ENCODE data around the gene PDE10A. TPM values are rescaled to one million over a fixed set of nuclear protein-coding genes. Genes with fewer than 3 reads are reported as not detected.
"Not testable (repeated sequence)": the region's sequence is repeated elsewhere in the genome, so short reads cannot be mapped to it uniquely, and the experiment has no call there.

Gene PDE10A
- total and polyA plus RNA-seq, 4 experiments from 2014 or later, result not detected

- H3K4me1 ChIP-seq (ENCODE audit: insufficient read depth, low read length), result no peaks in the 10 kb centered on the region
- no peaks in the 10 kb centered on the region for H3K27me3 ChIP-seq (ENCODE audit: insufficient read depth, low read length)
- peaks cover 4 to 25% (median 14%) of the 10 kb centered on the region in 8 donors for H3K9me3 Mint-ChIP-seq
- POLR2A ChIA-PET (ENCODE audit: partially characterized antibody), result no interaction called here
- peaks cover 0 to 4% of the 10 kb centered on the region in 2 donors for H3K9me3 ChIP-seq (ENCODE audit: control insufficient read depth in 1 of 2, low read length in 2 of 2)
- H3K27ac ChIP-seq (ENCODE audit: low read depth, low read length), result no peak overlapping the region
- H3K4me1 Mint-ChIP-seq, result no peaks in the 10 kb centered on the region
- no peak overlapping the region for H3K4me3 Mint-ChIP-seq
- H3K4me3 ChIP-seq (ENCODE audit: low read length in 2 of 2), result no peak overlapping the region
- no peaks in the 10 kb centered on the region for H3K27me3 Mint-ChIP-seq
- no peaks in the 10 kb centered on the region for H3K36me3 ChIP-seq (ENCODE audit: insufficient read depth, low read length)
- H3K36me3 Mint-ChIP-seq, result peaks cover 0 to 2% of the 10 kb centered on the region in 2 donors
- DNase-seq, result no peak
- no peak overlapping the region for H3K27ac Mint-ChIP-seq
- CTCF ChIA-PET (ENCODE audit: partially characterized antibody), result no interaction called here
- intact Hi-C loops (cut with micrococcal nuclease), result no loop called here
Observed at GRCh38 chr6:165468340-165469235, 194.5 kb downstream of the PDE10A start.

GRCh38 chr6:165463499-165463898, 199.5 kb downstream of the PDE10A start:
- H3K27me3 ChIP-seq (ENCODE audit: insufficient read depth, low read length); H3K4me1 Mint-ChIP-seq; CTCF ChIA-PET (ENCODE audit: partially characterized antibody); H3K4me1 ChIP-seq (ENCODE audit: insufficient read depth, low read length); H3K9me3 ChIP-seq (ENCODE audit: control insufficient read depth in 1 of 2, low read length in 2 of 2); H3K4me3 ChIP-seq (ENCODE audit: low read length in 2 of 2); H3K36me3 Mint-ChIP-seq; DNase-seq; H3K27me3 Mint-ChIP-seq; intact Hi-C loops (cut with micrococcal nuclease); H3K36me3 ChIP-seq (ENCODE audit: insufficient read depth, low read length); POLR2A ChIA-PET (ENCODE audit: partially characterized antibody); H3K27ac ChIP-seq (ENCODE audit: low read depth, low read length); H3K4me3 Mint-ChIP-seq; H3K27ac Mint-ChIP-seq: not testable (repeated sequence)
- H3K9me3 Mint-ChIP-seq, result peaks cover 3 to 50% (median 31%) of the 10 kb centered on the region in 8 donors

GRCh38 chr6:165459605-165460301, 203.3 kb downstream of the PDE10A start:
- H3K4me1 ChIP-seq (ENCODE audit: insufficient read depth, low read length); DNase-seq; H3K27me3 Mint-ChIP-seq; H3K27ac Mint-ChIP-seq; H3K4me1 Mint-ChIP-seq; H3K36me3 ChIP-seq (ENCODE audit: insufficient read depth, low read length); H3K27me3 ChIP-seq (ENCODE audit: insufficient read depth, low read length); H3K27ac ChIP-seq (ENCODE audit: low read depth, low read length); CTCF ChIA-PET (ENCODE audit: partially characterized antibody); POLR2A ChIA-PET (ENCODE audit: partially characterized antibody); H3K4me3 Mint-ChIP-seq; intact Hi-C loops (cut with micrococcal nuclease); H3K9me3 ChIP-seq (ENCODE audit: control insufficient read depth in 1 of 2, low read length in 2 of 2); H3K36me3 Mint-ChIP-seq; H3K4me3 ChIP-seq (ENCODE audit: low read length in 2 of 2): not testable (repeated sequence)
- peaks cover 3 to 40% (median 27%) of the 10 kb centered on the region in 8 donors for H3K9me3 Mint-ChIP-seq

GRCh38 chr6:165458134-165458533, 204.9 kb downstream of the PDE10A start:
- intact Hi-C loops (cut with micrococcal nuclease), result no loop called here
- no peaks in the 10 kb centered on the region for H3K9me3 ChIP-seq (ENCODE audit: control insufficient read depth in 1 of 2, low read length in 2 of 2)
- peaks cover 0 to 24% (median 13%) of the 10 kb centered on the region in 8 donors for H3K9me3 Mint-ChIP-seq
- H3K36me3 Mint-ChIP-seq, result peaks cover 0 to 2% of the 10 kb centered on the region in 2 donors
- ChIA-PET POLR2A (ENCODE audit: partially characterized antibody) (no interaction called here), CTCF (ENCODE audit: partially characterized antibody) (no interaction called here)
- no peak overlapping the region for H3K4me3 ChIP-seq (ENCODE audit: low read length in 2 of 2)
- H3K27ac Mint-ChIP-seq, result no peak overlapping the region
- H3K36me3 ChIP-seq (ENCODE audit: insufficient read depth, low read length), result no peaks in the 10 kb centered on the region
- H3K4me1 ChIP-seq (ENCODE audit: insufficient read depth, low read length), result no peaks in the 10 kb centered on the region
- H3K4me3 Mint-ChIP-seq, result no peak overlapping the region
- H3K27ac ChIP-seq (ENCODE audit: low read depth, low read length), result no peak overlapping the region
- peaks cover 0 to 2% of the 10 kb centered on the region in 2 donors for H3K27me3 Mint-ChIP-seq
- H3K27me3 ChIP-seq (ENCODE audit: insufficient read depth, low read length), result no peaks in the 10 kb centered on the region
- DNase-seq, result no peak
- no peaks in the 10 kb centered on the region for H3K4me1 Mint-ChIP-seq

- no peaks in the 10 kb centered on the region for H3K36me3 ChIP-seq (ENCODE audit: insufficient read depth, low read length)
- CTCF ChIA-PET (ENCODE audit: partially characterized antibody), result interaction anchor here (1.7 kb wide), 1 partner anchor 16 kb away, joined by 4 read pairs; no protein-coding TSS in a partner anchor
- Mint-ChIP-seq H3K27ac (no peak overlapping the region), H3K4me3 (no peak overlapping the region), H3K36me3 (peaks cover 0 to 2% of the 10 kb centered on the region in 2 donors), H3K27me3 (peaks cover 0 to 2% of the 10 kb centered on the region in 2 donors), H3K4me1 (no peaks in the 10 kb centered on the region), H3K9me3 (peaks cover 0 to 6% (median 3%) of the 10 kb centered on the region in 8 donors)
- H3K27ac ChIP-seq (ENCODE audit: low read depth, low read length), result no peak overlapping the region
- no peaks in the 10 kb centered on the region for H3K9me3 ChIP-seq (ENCODE audit: control insufficient read depth in 1 of 2, low read length in 2 of 2)
- POLR2A ChIA-PET (ENCODE audit: partially characterized antibody), result no interaction called here
- no peaks in the 10 kb centered on the region for H3K4me1 ChIP-seq (ENCODE audit: insufficient read depth, low read length)
- DNase-seq, result no peak
- no peaks in the 10 kb centered on the region for H3K27me3 ChIP-seq (ENCODE audit: insufficient read depth, low read length)
- intact Hi-C loops (cut with micrococcal nuclease), result no loop called here
- no peak overlapping the region for H3K4me3 ChIP-seq (ENCODE audit: low read length in 2 of 2)
Observed at GRCh38 chr6:165456286-165456685, 206.8 kb downstream of the PDE10A start.

GRCh38 chr6:165455488-165455887, 207.6 kb downstream of the PDE10A start:
- H3K27me3 ChIP-seq (ENCODE audit: insufficient read depth, low read length), result no peaks in the 10 kb centered on the region
- H3K9me3 Mint-ChIP-seq, result peaks cover 0 to 4% (median 3%) of the 10 kb centered on the region in 8 donors
- H3K9me3 ChIP-seq (ENCODE audit: control insufficient read depth in 1 of 2, low read length in 2 of 2), result no peaks in the 10 kb centered on the region
- DNase-seq, result no peak
- H3K4me1 ChIP-seq (ENCODE audit: insufficient read depth, low read length), result no peaks in the 10 kb centered on the region
- no peak overlapping the region for H3K27ac ChIP-seq (ENCODE audit: low read depth, low read length)
- ChIA-PET CTCF (ENCODE audit: partially characterized antibody) (no interaction called here), POLR2A (ENCODE audit: partially characterized antibody) (no interaction called here)
- peaks cover 0 to 2% of the 10 kb centered on the region in 2 donors for H3K36me3 Mint-ChIP-seq
- H3K27me3 Mint-ChIP-seq, result peaks cover 0 to 2% of the 10 kb centered on the region in 2 donors
- no peak overlapping the region for H3K27ac Mint-ChIP-seq
- no peaks in the 10 kb centered on the region for H3K4me1 Mint-ChIP-seq
- intact Hi-C loops (cut with micrococcal nuclease), result no loop called here
- H3K4me3 ChIP-seq (ENCODE audit: low read length in 2 of 2), result no peak overlapping the region
- H3K36me3 ChIP-seq (ENCODE audit: insufficient read depth, low read length), result no peaks in the 10 kb centered on the region
- H3K4me3 Mint-ChIP-seq, result no peak overlapping the region

GRCh38 chr6:165453395-165453794, 209.6 kb downstream of the PDE10A start:
- Histone ChIP-seq H3K4me3 (ENCODE audit: low read length in 2 of 2) (no peak overlapping the region), H3K9me3 (ENCODE audit: control insufficient read depth in 1 of 2, low read length in 2 of 2) (no peaks in the 10 kb centered on the region), H3K27ac (ENCODE audit: low read depth, low read length) (no peak overlapping the region), H3K27me3 (ENCODE audit: insufficient read depth, low read length) (no peaks in the 10 kb centered on the region), H3K4me1 (ENCODE audit: insufficient read depth, low read length) (no peaks in the 10 kb centered on the region), H3K36me3 (ENCODE audit: insufficient read depth, low read length) (no peaks in the 10 kb centered on the region)
- intact Hi-C loops (cut with micrococcal nuclease), result no loop called here
- POLR2A ChIA-PET (ENCODE audit: partially characterized antibody), result no interaction called here
- no peak overlapping the region for H3K4me3 Mint-ChIP-seq
- DNase-seq, result no peak
- no peaks in the 10 kb centered on the region for H3K27me3 Mint-ChIP-seq
- no peaks in the 10 kb centered on the region for H3K4me1 Mint-ChIP-seq
- CTCF ChIA-PET (ENCODE audit: partially characterized antibody), result no interaction called here
- peaks cover 0 to 4% (median 0%) of the 10 kb centered on the region in 8 donors for H3K9me3 Mint-ChIP-seq
- H3K36me3 Mint-ChIP-seq, result no peaks in the 10 kb centered on the region
- H3K27ac Mint-ChIP-seq, result no peak overlapping the region
